Breast epithelium (tissue), 3 donors: ENCODE measurements around the gene ZKSCAN5.

ENCODE experiments used
- CTCF ChIP-seq, 3 donors: fragments of 450-650 bp; IDR thresholded peaks; one replicate each; pipeline ENCODE4 v1.5.1; 2016 to 2017; ENCODE audit warnings: antibody characterized with exemption in 3 of 3, mild to moderate bottlenecking in 3 of 3, moderate library complexity in 3 of 3
- POLR2A ChIP-seq: fragments of 450-650 bp; IDR thresholded peaks from one replicate; pipeline ENCODE4 v1.6.1; 2016; ENCODE audit warnings: antibody characterized with exemption, mild to moderate bottlenecking, moderate library complexity
- POLR2AphosphoS5 ChIP-seq, 3 donors: sonication (generic); formaldehyde crosslinking; IDR thresholded peaks; one replicate each; pipeline ENCODE4 v1.6.1; 2017; ENCODE audit warnings: antibody characterized with exemption in 3 of 3

GRCh38 chr7:99459087-99459486 lies 45.4 kb upstream of the ZKSCAN5 start:
- TF ChIP-seq CTCF (IDR thresholded peaks at IDR 0.05) = no peak
- no peak for TF ChIP-seq POLR2A
- no peak for TF ChIP-seq POLR2AphosphoS5 (IDR thresholded peaks at IDR 0.05)
